K562 (cell line): ENCODE measurements around the gene ADGRB3.

Experiments
- CTCF ChIP-seq, 3 experiments: IDR thresholded peaks in 2 of 3; conservative IDR thresholded peaks in 1 of 3; 2 replicates each; pipeline ENCODE4 v1.5.1; 2011 to 2012; ENCODE audit warnings: low read length in 3 of 3, mild to moderate bottlenecking in 3 of 3, control low read depth in 2 of 3, improper control_type of control experiment in 1 of 3, inconsistent platforms in 1 of 3, low read depth in 1 of 3, mixed read lengths in 1 of 3, moderate library complexity in 1 of 3; ENCODE audit not compliant: insufficient read depth in 2 of 3
- GMEB1 ChIP-seq: fragments of 250-450 bp; sonication (Bioruptor Pico); IDR thresholded peaks from 2 replicates; pipeline ENCODE4 v1.4.0; 2020; ENCODE audit warnings: mild to moderate bottlenecking
- HDAC2 ChIP-seq: fragments of 450-650 bp; IDR thresholded peaks from 2 replicates; pipeline ENCODE4 v1.6.1; 2016; ENCODE audit warnings: mild to moderate bottlenecking
- JUND ChIP-seq, 2 experiments: IDR thresholded peaks; 2 replicates in 1 of 2; 3 replicates in 1 of 2; pipeline ENCODE4 v1.6.1; 2011; ENCODE audit warnings: borderline replicate concordance in 2 of 2, low read depth in 2 of 2, low read length in 2 of 2, improper control_type of control experiment in 1 of 2, missing biosample characterization in 1 of 2, missing genetic modification characterization in 1 of 2, missing genetic modification reagents in 1 of 2
- MECOM ChIP-seq: fragments of 250-450 bp; sonication (Bioruptor Pico); IDR thresholded peaks from 2 replicates; pipeline ENCODE4 v1.8.0; 2022; ENCODE audit warnings: inconsistent platforms
- NKRF ChIP-seq: fragments of 450-650 bp; IDR thresholded peaks from 2 replicates; pipeline ENCODE4 v1.6.1; 2016; ENCODE audit warnings: borderline replicate concordance
- POLR2A ChIP-seq: fragments of 450-650 bp; conservative IDR thresholded peaks from 2 replicates; pipeline ENCODE4 v1.6.1; 2016
- TAF9B ChIP-seq: fragments of 450-650 bp; IDR thresholded peaks from 2 replicates; pipeline ENCODE4 v1.6.1; 2018; ENCODE audit warnings: mild to moderate bottlenecking; ENCODE audit not compliant: partially characterized antibody
- TFE3 ChIP-seq: fragments of 450-650 bp; formaldehyde crosslinking; IDR thresholded peaks from 2 replicates; pipeline ENCODE4 v1.4.0; 2020; ENCODE audit warnings: mild to moderate bottlenecking, mixed read lengths
- USF2 ChIP-seq: sonication (generic); formaldehyde crosslinking; IDR thresholded peaks from 2 replicates; pipeline ENCODE4 v1.5.0; 2020; ENCODE audit warnings: missing genetic modification reagents
- ZNF280B ChIP-seq: fragments of 250-450 bp; sonication (Bioruptor Pico); IDR thresholded peaks from 2 replicates; pipeline ENCODE4 v1.5.1; 2021; ENCODE audit warnings: mild to moderate bottlenecking
- ZNF507 ChIP-seq: conservative IDR thresholded peaks from 2 replicates; pipeline ENCODE4 v1.6.1; 2017; ENCODE audit warnings: missing genetic modification characterization, missing compliant biosample characterization

- TF ChIP-seq CTCF (IDR thresholded peaks at IDR 0.05 in 2 of 3, conservative IDR thresholded peaks at IDR 0.05 in 1 of 3; ENCODE audit: insufficient read depth in 2 of 3, low read depth in 1 of 3, low read length in 3 of 3) (no peak), POLR2A (no peak), HDAC2 (no peak), JUND (IDR thresholded peaks at IDR 0.05; ENCODE audit: borderline replicate concordance, low read depth, low read length) (no peak), JUND (tag; IDR thresholded peaks at IDR 0.05; ENCODE audit: borderline replicate concordance, low read depth, low read length) (no peak), TFE3 (CRISPR knock-in tag) (no peak), TAF9B (no peak), ZNF507 (tag) (no peak), MECOM (CRISPR knock-in tag) (no peak), USF2 (CRISPR knock-in tag) (no peak), NKRF (no peak), GMEB1 (CRISPR knock-in tag) (no peak), ZNF280B (CRISPR knock-in tag) (no peak)
Observed at GRCh38 chr6:69370763-69371162, 735.7 kb downstream of the ADGRB3 start.
